Body of pancreas (tissue), 4 donors: ENCODE data around the gene FAM8A1. TPM values are rescaled to one million over a fixed set of nuclear protein-coding genes. Genes with fewer than 3 reads are reported as not detected.
"Not testable (repeated sequence)": the region's sequence is repeated elsewhere in the genome, so short reads cannot be mapped to it uniquely, and the experiment has no call there.

Source experiments
- ATAC-seq: fragments of 150-250 bp; one replicate; pipeline ENCODE4 v1.9.1; 2016
- DNase-seq, 4 donors: peaks; one replicate each; pipeline ENCODE4 v3.0.0-alpha.2; 2019
- H3K27ac ChIP-seq, 4 donors: fragments of 200-600 bp; sonication (generic); 1 replicate in 3 of 4; 2 replicates in 1 of 4; pipeline versions ENCODE4 v1.5.1 to v1.6.1; 2016 to 2019; ENCODE audit warnings: mild to moderate bottlenecking in 1 of 4, mixed read lengths in 1 of 4, moderate library complexity in 1 of 4
- H3K27me3 ChIP-seq, 2 donors: fragments of 200-600 bp; sonication (generic); one replicate each; pipeline ENCODE4 v1.6.0; 2016; ENCODE audit warnings: mild to moderate bottlenecking in 1 of 2
- H3K36me3 ChIP-seq, 2 donors: fragments of 200-600 bp; sonication (generic); replicated peaks in 1 of 2; 2 replicates each; pipeline ENCODE4 v1.5.1; 2016; ENCODE audit warnings: low read depth in 2 of 2; ENCODE audit not compliant: insufficient read depth in 1 of 2
- H3K4me1 ChIP-seq: fragments of 200-600 bp; sonication (generic); one replicate; pipeline ENCODE4 v1.6.0; 2016
- H3K4me3 ChIP-seq, 2 donors: fragments of 200-600 bp; sonication (generic); 1 replicate in 1 of 2; 2 replicates in 1 of 2; pipeline ENCODE4 v1.5.1; 2016 to 2019
- H3K9me3 ChIP-seq, 3 donors: fragments of 200-600 bp; sonication (generic); 1 replicate in 2 of 3; 2 replicates in 1 of 3; pipeline ENCODE4 v1.5.1; 2016
- CTCF ChIP-seq, 7 experiments: fragments of 450-650 bp in 4 of 7; fragments of 200-600 bp in 3 of 7; sonication (generic) in 3 of 7; IDR thresholded peaks; one replicate each; pipeline ENCODE4 v1.5.1; 2016 to 2019; ENCODE audit warnings: antibody characterized with exemption in 7 of 7
- POLR2A ChIP-seq, 3 donors: fragments of 450-650 bp; IDR thresholded peaks; one replicate each; pipeline ENCODE4 v1.6.1; 2016; ENCODE audit warnings: antibody characterized with exemption in 3 of 3, mild to moderate bottlenecking in 2 of 3
- WGBS, 2 donors: methylation state at CpG; one replicate each; pipeline ENCODE4 v1.1.5; 2017; 5-methylcytosine and 5-hydroxymethylcytosine counted together
- intact Hi-C: fragments of 100-400 bp; cut with DNase I; formaldehyde crosslinking; loops from one replicate; pipeline ENCODE4 v1.15.1; 2023
- total RNA-seq, 2 donors: library from RNA; depleted of rRNA; stranded (reverse); fragments of >200 nt; gene quantifications; one replicate each; pipeline ENCODE4 v1.1.0, GENCODE V29; 2016

Gene FAM8A1
- total RNA-seq, 2 donors from 2014 or later, result 15.5 to 22.6 TPM

- Histone ChIP-seq H3K4me1 (no peaks in the 10 kb centered on the region), H3K36me3 (no peaks in the 10 kb centered on the region), H3K27me3 (no peaks in the 10 kb centered on the region), H3K27ac (no peak overlapping the region), H3K9me3 (no peaks in the 10 kb centered on the region), H3K4me3 (no peak overlapping the region)
- DNase-seq (no peak), ATAC-seq (no peak)
- intact Hi-C loops, result no loop called here
- 83 to 94% methylated on average over 3 of the region's 3 CpGs for WGBS, 2 donors
- TF ChIP-seq POLR2A (IDR thresholded peaks at IDR 0.05), result no peak
- TF ChIP-seq CTCF (IDR thresholded peaks at IDR 0.05), result no peak
Measured at GRCh38 chr6:17565399-17565798, 34.7 kb upstream of the FAM8A1 start.

- H3K36me3 ChIP-seq, result no peaks in the 10 kb centered on the region
- H3K27me3 ChIP-seq, result no peaks in the 10 kb centered on the region
- H3K9me3 ChIP-seq, result no peaks in the 10 kb centered on the region
- intact Hi-C loops, result no loop called here
- ATAC-seq (no peak), DNase-seq (no peak)
- TF ChIP-seq POLR2A (IDR thresholded peaks at IDR 0.05) (no peak), CTCF (IDR thresholded peaks at IDR 0.05) (no peak)
- no peak overlapping the region for H3K4me3 ChIP-seq
- H3K4me1 ChIP-seq, result no peaks in the 10 kb centered on the region
- WGBS, 2 donors, result 63 to 70% methylated on average over 8 of the region's 8 CpGs
- H3K27ac ChIP-seq, result no peak overlapping the region
Measured at GRCh38 chr6:17574866-17575560, 25.1 kb upstream of the FAM8A1 start.

- intact Hi-C loops, result no loop called here
- Histone ChIP-seq H3K36me3 (no peaks in the 10 kb centered on the region), H3K4me3 (no peak overlapping the region), H3K4me1 (no peaks in the 10 kb centered on the region), H3K27me3 (no peaks in the 10 kb centered on the region), H3K27ac (no peak overlapping the region), H3K9me3 (no peaks in the 10 kb centered on the region)
- 96 to 100% methylated on average over 1 of the region's 1 CpG for WGBS, 2 donors
- no peak for ATAC-seq
- TF ChIP-seq POLR2A (IDR thresholded peaks at IDR 0.05), result no peak
- TF ChIP-seq CTCF (IDR thresholded peaks at IDR 0.05), result no peak
- no peak for DNase-seq
Measured at GRCh38 chr6:17577059-17577458, 23.0 kb upstream of the FAM8A1 start.

GRCh38 chr6:17580518-17581048 lies 19.5 kb upstream of the FAM8A1 start:
- Histone ChIP-seq H3K9me3 (no peaks in the 10 kb centered on the region), H3K4me3 (peak overlapping the region; percentile 15 to 39), H3K36me3 (no peaks in the 10 kb centered on the region), H3K27me3 (no peaks in the 10 kb centered on the region), H3K4me1 (peaks cover 5% of the 10 kb centered on the region), H3K27ac (peak overlapping the region in 2 of 4 donors; percentile 14 to 57)
- ATAC-seq (peak; percentile 70), DNase-seq (peak; percentile 42 to 75 (median 50))
- intact Hi-C loops, result no loop called here
- TF ChIP-seq POLR2A (IDR thresholded peaks at IDR 0.05) (peak in 1 of 3 donors; percentile 16), CTCF (IDR thresholded peaks at IDR 0.05) (no peak)
- WGBS, 2 donors, result 19 to 22% methylated on average over 20 to 37 of the region's 53 CpGs

GRCh38 chr6:17581282-17581681 lies 18.8 kb upstream of the FAM8A1 start:
- 86 to 87% methylated on average over 7 of the region's 7 CpGs for WGBS, 2 donors
- H3K36me3 ChIP-seq, H3K27me3 ChIP-seq, H3K4me1 ChIP-seq, H3K9me3 ChIP-seq, intact Hi-C loops, H3K4me3 ChIP-seq, H3K27ac ChIP-seq, ATAC-seq: not testable (repeated sequence)
- peak in 1 of 4 donors; percentile 39 for DNase-seq
